ENCODE results near the gene PDE3A. TPM values are rescaled to one million over a fixed set of nuclear protein-coding genes. Genes with fewer than 3 reads are reported as not detected.

PDE3A gene
- total RNA-seq, 1 experiment from 2014 or later = 0.12 TPM

DNA sequence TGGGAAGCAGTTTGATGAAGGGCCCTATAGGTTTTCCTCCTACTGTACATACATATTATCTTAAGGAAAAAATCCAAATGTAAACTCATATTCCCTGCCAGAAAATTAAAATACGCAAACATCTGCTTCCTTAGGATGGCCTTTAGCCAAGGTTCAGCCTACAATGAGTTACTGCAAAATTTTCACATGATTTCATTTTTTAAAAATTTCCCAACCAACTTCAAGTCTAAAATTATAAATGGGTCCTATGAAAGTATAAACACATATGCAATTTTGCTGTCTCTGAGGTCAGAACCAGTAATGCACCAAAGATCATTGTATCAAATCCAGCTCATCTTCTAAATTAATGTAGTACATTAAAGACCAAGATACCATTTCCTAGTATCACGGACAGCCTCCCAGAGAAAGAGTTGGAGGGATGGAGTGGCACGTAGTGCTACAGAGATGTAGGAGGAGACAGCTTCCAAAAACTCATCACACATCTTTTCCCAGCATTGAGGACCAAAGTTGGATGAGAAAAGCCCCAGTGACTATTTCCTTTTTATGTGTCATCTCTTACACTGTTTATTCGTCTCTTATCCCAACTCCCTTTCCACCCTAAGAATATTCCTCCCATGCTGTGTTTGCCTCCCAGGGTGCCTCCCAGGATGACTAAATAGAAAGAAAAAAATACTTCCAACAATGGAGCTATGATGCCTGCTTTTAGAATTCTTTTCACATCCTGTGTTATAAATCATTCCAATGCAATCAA is 234.5 kb downstream of the PDE3A start:
- ChIA-PET RAD21 (ENCODE audit: low non-redundant PET in 1 of 2, low total read pairs in 2 of 2, uncharacterized antibody in 2 of 2, unreplicated experiment in 2 of 2) (no interaction called here), POLR2A (no interaction called here), CTCF (interaction anchor here (1.8 kb wide), 1 partner anchor 687 kb away, joined by 7 read pairs; no protein-coding TSS in a partner anchor)
- TF ChIP-seq EZH2phosphoT487 (IDR thresholded peaks at IDR 0.05; ENCODE audit: borderline replicate concordance) (no peak), CEBPB (IDR thresholded peaks at IDR 0.05; ENCODE audit: low read depth) (no peak), ELF1 (IDR thresholded peaks at IDR 0.05; ENCODE audit: borderline replicate concordance, low read depth) (no peak), RAD21 (IDR thresholded peaks at IDR 0.05; ENCODE audit: low read depth) (no peak), JUND (IDR thresholded peaks at IDR 0.05) (no peak), ZFX (IDR thresholded peaks at IDR 0.05) (no peak), CBX3 (IDR thresholded peaks at IDR 0.05; ENCODE audit: low read depth) (no peak), EGR1 (IDR thresholded peaks at IDR 0.05; ENCODE audit: low read depth) (no peak), EZH2 (IDR thresholded peaks at IDR 0.05) (no peak), SIN3A (IDR thresholded peaks at IDR 0.05; ENCODE audit: low read depth) (no peak), POLR2A (IDR thresholded peaks at IDR 0.05; ENCODE audit: borderline replicate concordance, extremely low read depth, insufficient read depth, insufficient read length) (no peak), SRF (IDR thresholded peaks at IDR 0.05; ENCODE audit: low read depth) (no peak)
- TF ChIP-seq, protein P1, sequence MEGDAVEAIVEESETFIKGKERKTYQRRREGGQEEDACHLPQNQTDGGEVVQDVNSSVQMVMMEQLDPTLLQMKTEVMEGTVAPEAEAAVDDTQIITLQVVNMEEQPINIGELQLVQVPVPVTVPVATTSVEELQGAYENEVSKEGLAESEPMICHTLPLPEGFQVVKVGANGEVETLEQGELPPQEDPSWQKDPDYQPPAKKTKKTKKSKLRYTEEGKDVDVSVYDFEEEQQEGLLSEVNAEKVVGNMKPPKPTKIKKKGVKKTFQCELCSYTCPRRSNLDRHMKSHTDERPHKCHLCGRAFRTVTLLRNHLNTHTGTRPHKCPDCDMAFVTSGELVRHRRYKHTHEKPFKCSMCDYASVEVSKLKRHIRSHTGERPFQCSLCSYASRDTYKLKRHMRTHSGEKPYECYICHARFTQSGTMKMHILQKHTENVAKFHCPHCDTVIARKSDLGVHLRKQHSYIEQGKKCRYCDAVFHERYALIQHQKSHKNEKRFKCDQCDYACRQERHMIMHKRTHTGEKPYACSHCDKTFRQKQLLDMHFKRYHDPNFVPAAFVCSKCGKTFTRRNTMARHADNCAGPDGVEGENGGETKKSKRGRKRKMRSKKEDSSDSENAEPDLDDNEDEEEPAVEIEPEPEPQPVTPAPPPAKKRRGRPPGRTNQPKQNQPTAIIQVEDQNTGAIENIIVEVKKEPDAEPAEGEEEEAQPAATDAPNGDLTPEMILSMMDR (IDR thresholded peaks at IDR 0.05 in 2 of 3, conservative IDR thresholded peaks at IDR 0.05 in 1 of 3; ENCODE audit: borderline replicate concordance in 1 of 3, insufficient read depth in 1 of 3, low read depth in 2 of 3, low read length in 2 of 3) = no peak
- TF ChIP-seq, protein P2, sequence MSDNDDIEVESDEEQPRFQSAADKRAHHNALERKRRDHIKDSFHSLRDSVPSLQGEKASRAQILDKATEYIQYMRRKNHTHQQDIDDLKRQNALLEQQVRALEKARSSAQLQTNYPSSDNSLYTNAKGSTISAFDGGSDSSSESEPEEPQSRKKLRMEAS (IDR thresholded peaks at IDR 0.05) = no peak
- TF ChIP-seq, protein P3, sequence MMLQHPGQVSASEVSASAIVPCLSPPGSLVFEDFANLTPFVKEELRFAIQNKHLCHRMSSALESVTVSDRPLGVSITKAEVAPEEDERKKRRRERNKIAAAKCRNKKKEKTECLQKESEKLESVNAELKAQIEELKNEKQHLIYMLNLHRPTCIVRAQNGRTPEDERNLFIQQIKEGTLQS (IDR thresholded peaks at IDR 0.05) = no peak
- TF ChIP-seq, protein P4, sequence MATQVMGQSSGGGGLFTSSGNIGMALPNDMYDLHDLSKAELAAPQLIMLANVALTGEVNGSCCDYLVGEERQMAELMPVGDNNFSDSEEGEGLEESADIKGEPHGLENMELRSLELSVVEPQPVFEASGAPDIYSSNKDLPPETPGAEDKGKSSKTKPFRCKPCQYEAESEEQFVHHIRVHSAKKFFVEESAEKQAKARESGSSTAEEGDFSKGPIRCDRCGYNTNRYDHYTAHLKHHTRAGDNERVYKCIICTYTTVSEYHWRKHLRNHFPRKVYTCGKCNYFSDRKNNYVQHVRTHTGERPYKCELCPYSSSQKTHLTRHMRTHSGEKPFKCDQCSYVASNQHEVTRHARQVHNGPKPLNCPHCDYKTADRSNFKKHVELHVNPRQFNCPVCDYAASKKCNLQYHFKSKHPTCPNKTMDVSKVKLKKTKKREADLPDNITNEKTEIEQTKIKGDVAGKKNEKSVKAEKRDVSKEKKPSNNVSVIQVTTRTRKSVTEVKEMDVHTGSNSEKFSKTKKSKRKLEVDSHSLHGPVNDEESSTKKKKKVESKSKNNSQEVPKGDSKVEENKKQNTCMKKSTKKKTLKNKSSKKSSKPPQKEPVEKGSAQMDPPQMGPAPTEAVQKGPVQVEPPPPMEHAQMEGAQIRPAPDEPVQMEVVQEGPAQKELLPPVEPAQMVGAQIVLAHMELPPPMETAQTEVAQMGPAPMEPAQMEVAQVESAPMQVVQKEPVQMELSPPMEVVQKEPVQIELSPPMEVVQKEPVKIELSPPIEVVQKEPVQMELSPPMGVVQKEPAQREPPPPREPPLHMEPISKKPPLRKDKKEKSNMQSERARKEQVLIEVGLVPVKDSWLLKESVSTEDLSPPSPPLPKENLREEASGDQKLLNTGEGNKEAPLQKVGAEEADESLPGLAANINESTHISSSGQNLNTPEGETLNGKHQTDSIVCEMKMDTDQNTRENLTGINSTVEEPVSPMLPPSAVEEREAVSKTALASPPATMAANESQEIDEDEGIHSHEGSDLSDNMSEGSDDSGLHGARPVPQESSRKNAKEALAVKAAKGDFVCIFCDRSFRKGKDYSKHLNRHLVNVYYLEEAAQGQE (IDR thresholded peaks at IDR 0.05; ENCODE audit: low read depth) = no peak
- TF ChIP-seq, protein P5, sequence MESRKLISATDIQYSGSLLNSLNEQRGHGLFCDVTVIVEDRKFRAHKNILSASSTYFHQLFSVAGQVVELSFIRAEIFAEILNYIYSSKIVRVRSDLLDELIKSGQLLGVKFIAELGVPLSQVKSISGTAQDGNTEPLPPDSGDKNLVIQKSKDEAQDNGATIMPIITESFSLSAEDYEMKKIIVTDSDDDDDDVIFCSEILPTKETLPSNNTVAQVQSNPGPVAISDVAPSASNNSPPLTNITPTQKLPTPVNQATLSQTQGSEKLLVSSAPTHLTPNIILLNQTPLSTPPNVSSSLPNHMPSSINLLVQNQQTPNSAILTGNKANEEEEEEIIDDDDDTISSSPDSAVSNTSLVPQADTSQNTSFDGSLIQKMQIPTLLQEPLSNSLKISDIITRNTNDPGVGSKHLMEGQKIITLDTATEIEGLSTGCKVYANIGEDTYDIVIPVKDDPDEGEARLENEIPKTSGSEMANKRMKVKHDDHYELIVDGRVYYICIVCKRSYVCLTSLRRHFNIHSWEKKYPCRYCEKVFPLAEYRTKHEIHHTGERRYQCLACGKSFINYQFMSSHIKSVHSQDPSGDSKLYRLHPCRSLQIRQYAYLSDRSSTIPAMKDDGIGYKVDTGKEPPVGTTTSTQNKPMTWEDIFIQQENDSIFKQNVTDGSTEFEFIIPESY (IDR thresholded peaks at IDR 0.05; ENCODE audit: extremely low read depth, insufficient replicate concordance, low read length) = no peak
- intact Hi-C loops (cut with micrococcal nuclease) = loop anchor here (5.0 to 10.0 kb wide), 3 partner anchors 141 to 858 kb away; no protein-coding TSS in a partner anchor
- H3K4me2 ChIP-seq (ENCODE audit: low read length) = no peak overlapping the region
- no peaks in the 10 kb centered on the region for H4K20me1 ChIP-seq (ENCODE audit: insufficient read depth)
- no TSS peak for BruUV-seq (replicated peaks)
- ATAC-seq (no peak), DNase-seq (ENCODE audit: low read depth, low spot score) (no peak)
- H3K9ac ChIP-seq (ENCODE audit: low read length) = no peak overlapping the region
- no peak overlapping the region for H3K4me3 ChIP-seq (replicated peaks in 1 of 2; ENCODE audit: low read depth in 1 of 2, low read length in 2 of 2)
- no peak overlapping the region for H2AFZ ChIP-seq (ENCODE audit: low read depth, low read length, poor library complexity, severe bottlenecking)
- H3K4me1 ChIP-seq (ENCODE audit: control insufficient read depth in 1 of 2, insufficient read depth in 2 of 2, low read length in 2 of 2) = no peaks in the 10 kb centered on the region
- H3K9me2 ChIP-seq (ENCODE audit: insufficient read depth) = no peaks in the 10 kb centered on the region
- no peaks in the 10 kb centered on the region for H3K79me2 ChIP-seq (ENCODE audit: insufficient read depth, low read length)
- H3K27ac ChIP-seq (ENCODE audit: low read depth, low read length) = no peak overlapping the region
- no peaks in the 10 kb centered on the region for H3K27me3 ChIP-seq (ENCODE audit: insufficient read depth, low read length)
- no peaks in the 10 kb centered on the region for H3K36me3 ChIP-seq (ENCODE audit: control insufficient read depth in 1 of 2, insufficient read depth in 2 of 2, low read length in 2 of 2)
- H3K9me3 ChIP-seq (ENCODE audit: control insufficient read depth in 1 of 2, insufficient read depth in 1 of 2, low read depth in 1 of 2, low read length in 2 of 2) = no peaks in the 10 kb centered on the region

All from HCT116 (cell line).